H9 (cell line): ENCODE measurements around the gene KLF1. TPM values are rescaled to one million over a fixed set of nuclear protein-coding genes. Genes with fewer than 3 reads are reported as not detected.

Experiments used
- DNase-seq: peaks from one replicate; pipeline ENCODE4 v3.0.0-alpha.2; 2017
- H2AFZ ChIP-seq: one replicate; pipeline ENCODE4 v1.6.1; 2013; ENCODE audit warnings: mild to moderate bottlenecking, low read length, control low read depth, moderate library complexity
- H2AK5ac ChIP-seq: 2 replicates; pipeline ENCODE4 v1.6.1; 2013; ENCODE audit warnings: low read length, control low read depth, mixed read lengths; ENCODE audit not compliant: insufficient read length
- H2BK120ac ChIP-seq: one replicate; pipeline ENCODE4 v1.6.1; 2013; ENCODE audit warnings: low read depth, mild to moderate bottlenecking, low read length, control low read depth, inconsistent platforms; ENCODE audit not compliant: poor library complexity, severe bottlenecking
- H2BK12ac ChIP-seq: 2 replicates; pipeline ENCODE4 v1.6.1; 2013; ENCODE audit warnings: low read length, control low read depth, mixed read lengths, low read depth; ENCODE audit not compliant: insufficient read length
- H2BK15ac ChIP-seq: 2 replicates; pipeline ENCODE4 v1.6.1; 2013; ENCODE audit warnings: low read depth, low read length, control low read depth
- H2BK20ac ChIP-seq: one replicate; pipeline ENCODE4 v1.6.1; 2013; ENCODE audit warnings: low read depth, mild to moderate bottlenecking, low read length, control low read depth, inconsistent platforms; ENCODE audit not compliant: poor library complexity, severe bottlenecking
- H2BK5ac ChIP-seq: 2 replicates; pipeline ENCODE4 v1.6.1; 2013; ENCODE audit warnings: low read length, control low read depth, mixed read lengths; ENCODE audit not compliant: insufficient read length
- H3K14ac ChIP-seq: 2 replicates; pipeline ENCODE4 v1.6.1; 2013; ENCODE audit warnings: low read length, control low read depth; ENCODE audit not compliant: insufficient read depth
- H3K18ac ChIP-seq: 2 replicates; pipeline ENCODE4 v1.6.1; 2013; ENCODE audit warnings: low read depth, mild to moderate bottlenecking, mixed read lengths, low read length, control low read depth; ENCODE audit not compliant: insufficient read length
- H3K23ac ChIP-seq: 2 replicates; pipeline ENCODE4 v1.6.1; 2013; ENCODE audit warnings: low read length, control low read depth, mixed read lengths, low read depth; ENCODE audit not compliant: insufficient read length
- H3K23me2 ChIP-seq: 2 replicates; pipeline ENCODE4 v1.6.1; 2013; ENCODE audit warnings: low read depth, mild to moderate bottlenecking, mixed read lengths, low read length, control low read depth; ENCODE audit not compliant: insufficient read length, poor library complexity, severe bottlenecking
- H3K27ac ChIP-seq: 2 replicates; pipeline ENCODE4 v1.5.1; 2013; ENCODE audit warnings: low read length, control low read depth, mixed read lengths, low read depth; ENCODE audit not compliant: insufficient read length
- H3K27me3 ChIP-seq: 2 replicates; pipeline ENCODE4 v1.6.1; 2013; ENCODE audit warnings: low read length, control low read depth, inconsistent platforms; ENCODE audit not compliant: insufficient read depth
- H3K4ac ChIP-seq: 2 replicates; pipeline ENCODE4 v1.6.1; 2013; ENCODE audit warnings: low read depth, mild to moderate bottlenecking, control low read depth, inconsistent platforms, low read length, moderate library complexity
- H3K4me1 ChIP-seq: 2 replicates; pipeline ENCODE4 v1.6.1; 2013; ENCODE audit warnings: low read length, control low read depth, inconsistent platforms; ENCODE audit not compliant: insufficient read depth
- H3K4me2 ChIP-seq: 2 replicates; pipeline ENCODE4 v1.6.1; 2013; ENCODE audit warnings: low read length, control low read depth, mixed read lengths; ENCODE audit not compliant: insufficient read length, insufficient read depth
- H3K56ac ChIP-seq: 2 replicates; pipeline ENCODE4 v1.6.1; 2013; ENCODE audit warnings: low read depth, mild to moderate bottlenecking, mixed read lengths, low read length, control low read depth; ENCODE audit not compliant: insufficient read length
- H3K79me1 ChIP-seq: 2 replicates; pipeline ENCODE4 v1.6.1; 2013; ENCODE audit warnings: low read depth, mild to moderate bottlenecking, moderate library complexity, low read length, control low read depth, inconsistent platforms; ENCODE audit not compliant: insufficient read depth, poor library complexity, severe bottlenecking
- H3K79me2 ChIP-seq: 2 replicates; pipeline ENCODE4 v1.6.1; 2013; ENCODE audit warnings: low read length, control low read depth, inconsistent platforms; ENCODE audit not compliant: insufficient read depth
- H3K9ac ChIP-seq: 2 replicates; pipeline ENCODE4 v1.6.1; 2013; ENCODE audit warnings: low read length, control low read depth, mixed read lengths; ENCODE audit not compliant: insufficient read length; ENCODE audit errors: extremely low read depth
- H3K9me3 ChIP-seq: one replicate; pipeline ENCODE4 v1.6.1; 2013; ENCODE audit warnings: low read depth, low read length, inconsistent platforms; ENCODE audit not compliant: control insufficient read depth
- H3T11ph ChIP-seq: one replicate; pipeline ENCODE4 v1.6.1; 2013; ENCODE audit warnings: mild to moderate bottlenecking, low read length, control low read depth, inconsistent platforms
- H4K20me1 ChIP-seq: one replicate; pipeline ENCODE4 v1.6.1; 2013; ENCODE audit not compliant: control insufficient read depth, insufficient read length, insufficient read depth
- H4K5ac ChIP-seq: 2 replicates; pipeline ENCODE4 v1.6.1; 2013; ENCODE audit warnings: low read depth, mild to moderate bottlenecking, mixed read lengths, low read length, control low read depth; ENCODE audit not compliant: insufficient read length
- H4K8ac ChIP-seq: replicated peaks from 2 replicates; pipeline ENCODE4 v1.6.1; 2013; ENCODE audit warnings: low read length, control low read depth, mixed read lengths, low read depth; ENCODE audit not compliant: insufficient read length
- H4K91ac ChIP-seq: 2 replicates; pipeline ENCODE4 v1.6.1; 2013; ENCODE audit warnings: low read depth, mild to moderate bottlenecking, moderate library complexity, mixed read lengths, low read length, control low read depth; ENCODE audit not compliant: insufficient read length
- H3K27ac Mint-ChIP-seq, 3 experiments: 2 replicates in 2 of 3; 3 replicates in 1 of 3; pipeline ENCODE4 v1.8.0; 2020 to 2021; ENCODE audit warnings: mixed read lengths in 3 of 3, mild to moderate bottlenecking in 1 of 3, moderate library complexity in 1 of 3
- H3K27me3 Mint-ChIP-seq: 2 replicates; pipeline ENCODE4 v1.8.0; 2021; ENCODE audit warnings: low read depth, mild to moderate bottlenecking, moderate library complexity, mixed read lengths
- H3K36me3 Mint-ChIP-seq, 3 experiments: 2 replicates in 2 of 3; 3 replicates in 1 of 3; pipeline ENCODE4 v1.8.0; 2020 to 2021; ENCODE audit warnings: low read depth in 3 of 3, mixed read lengths in 3 of 3; ENCODE audit not compliant: insufficient read depth in 1 of 3
- H3K4me1 Mint-ChIP-seq, 2 experiments: 2 replicates each; pipeline ENCODE4 v1.8.0; 2020; ENCODE audit warnings: mixed read lengths in 2 of 2
- H3K4me3 Mint-ChIP-seq, 2 experiments: 2 replicates in 1 of 2; 3 replicates in 1 of 2; pipeline ENCODE4 v1.8.0; 2020 to 2021; ENCODE audit warnings: mild to moderate bottlenecking in 2 of 2, mixed read lengths in 2 of 2, moderate library complexity in 1 of 2
- H3K9me3 Mint-ChIP-seq, 2 experiments: 2 replicates in 1 of 2; 3 replicates in 1 of 2; pipeline ENCODE4 v1.8.0; 2020; ENCODE audit warnings: mild to moderate bottlenecking in 2 of 2, mixed read lengths in 2 of 2, moderate library complexity in 1 of 2
- WGBS: extraction: QIAGEN DNeasy Blood & Tissue Kit; methylation state at CpG from one replicate; pipeline ENCODE4 v1.1.7; 2013; ENCODE audit warnings: missing lambda C conversion rate, low lambda C conversion rate, mixed read lengths; ENCODE audit not compliant: insufficient read length; ENCODE audit errors: extremely low coverage; 5-methylcytosine and 5-hydroxymethylcytosine counted together
- total RNA-seq: library from RNA; stranded (reverse); gene quantifications from 2 replicates; pipeline ENCODE4 v1.2.1, GENCODE V29; 2021
- TF ChIP-seq, protein P1 (sequence below): fragments of 200-600 bp; sonication (generic); conservative IDR thresholded peaks from 3 replicates; pipeline ENCODE4 v1.8.0; 2021; ENCODE audit warnings: antibody characterized with exemption, mild to moderate bottlenecking

The KLF1 gene
- total RNA-seq, 1 experiment from 2014 or later = 0.37 TPM

DNA sequence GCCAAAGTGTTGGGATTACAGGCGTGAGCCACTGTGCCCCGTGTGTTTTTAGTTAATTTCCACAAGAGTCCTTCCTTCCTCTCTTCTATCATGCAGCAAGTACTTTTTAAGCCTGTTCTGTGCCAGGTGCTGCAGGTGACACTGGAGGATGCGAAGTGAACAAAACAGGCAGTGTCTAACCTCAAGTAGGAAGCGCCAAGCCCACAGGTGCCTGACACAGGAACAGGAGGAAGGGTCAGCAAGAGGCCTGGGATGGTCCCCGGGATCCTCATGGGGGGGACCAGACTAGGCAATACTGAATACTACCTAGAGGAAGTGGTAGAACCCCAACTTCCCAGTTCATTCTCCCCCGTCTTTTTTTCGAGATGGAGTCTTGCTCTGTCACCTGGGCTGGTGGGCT is 49.6 kb upstream of the KLF1 start:
- Histone ChIP-seq H3K79me1 (peaks cover 12% of the 10 kb centered on the region), H3K56ac (no peak overlapping the region), H3K4me1 (no peaks in the 10 kb centered on the region; the same call in 1 of the 2 replicates), H3K23me2 (peaks cover 11% of the 10 kb centered on the region), H2BK20ac (no peak overlapping the region), H4K5ac (no peak overlapping the region), H3K23ac (no peak overlapping the region), H4K8ac (no peak overlapping the region), H3K9ac (no peak overlapping the region), H2BK15ac (no peak overlapping the region), H2BK5ac (no peak overlapping the region), H3K14ac (no peak overlapping the region), H3K9me3 (no peaks in the 10 kb centered on the region), H3K27me3 (no peaks in the 10 kb centered on the region), H4K91ac (no peak overlapping the region), H4K20me1 (no peaks in the 10 kb centered on the region), H3K4me2 (no peak overlapping the region), H3K79me2 (peaks cover 16% of the 10 kb centered on the region; the same call in 1 of the 2 replicates), H2AFZ (no peak overlapping the region), H3T11ph (no peak overlapping the region), H2AK5ac (no peak overlapping the region), H3K27ac (no peak overlapping the region), H3K18ac (no peak overlapping the region), H2BK120ac (peak overlapping the region; percentile 17), H3K4ac (no peak overlapping the region), H2BK12ac (peak overlapping the region; percentile 27)
- Mint-ChIP-seq H3K27ac (peak overlapping the region in 1 of 3 experiments; percentile 83; a peak in 3 of 7 replicates), H3K4me3 (peak overlapping the region in 1 of 2 experiments; percentile 9; a peak in 1 of 5 replicates), H3K27me3 (no peaks in the 10 kb centered on the region; the same call in 1 of the 2 replicates), H3K36me3 (peaks cover 30 to 44% (median 35%) of the 10 kb centered on the region in 3 experiments), H3K9me3 (no peaks in the 10 kb centered on the region; a peak in 1 of 5 replicates), H3K4me1 (peaks cover 29 to 49% of the 10 kb centered on the region in 2 experiments)
- TF ChIP-seq, protein P1, sequence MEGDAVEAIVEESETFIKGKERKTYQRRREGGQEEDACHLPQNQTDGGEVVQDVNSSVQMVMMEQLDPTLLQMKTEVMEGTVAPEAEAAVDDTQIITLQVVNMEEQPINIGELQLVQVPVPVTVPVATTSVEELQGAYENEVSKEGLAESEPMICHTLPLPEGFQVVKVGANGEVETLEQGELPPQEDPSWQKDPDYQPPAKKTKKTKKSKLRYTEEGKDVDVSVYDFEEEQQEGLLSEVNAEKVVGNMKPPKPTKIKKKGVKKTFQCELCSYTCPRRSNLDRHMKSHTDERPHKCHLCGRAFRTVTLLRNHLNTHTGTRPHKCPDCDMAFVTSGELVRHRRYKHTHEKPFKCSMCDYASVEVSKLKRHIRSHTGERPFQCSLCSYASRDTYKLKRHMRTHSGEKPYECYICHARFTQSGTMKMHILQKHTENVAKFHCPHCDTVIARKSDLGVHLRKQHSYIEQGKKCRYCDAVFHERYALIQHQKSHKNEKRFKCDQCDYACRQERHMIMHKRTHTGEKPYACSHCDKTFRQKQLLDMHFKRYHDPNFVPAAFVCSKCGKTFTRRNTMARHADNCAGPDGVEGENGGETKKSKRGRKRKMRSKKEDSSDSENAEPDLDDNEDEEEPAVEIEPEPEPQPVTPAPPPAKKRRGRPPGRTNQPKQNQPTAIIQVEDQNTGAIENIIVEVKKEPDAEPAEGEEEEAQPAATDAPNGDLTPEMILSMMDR = no peak
- WGBS = no CpG with 5 or more reads among the region's 7 CpGs
- no peak for DNase-seq
